DOHH2 (cell line): Measurements from ENCODE around the gene PLK4.

Source experiments
- EZH2phosphoT487 ChIP-seq: fragments of 200-600 bp; sonication (generic); IDR thresholded peaks from 2 replicates; pipeline ENCODE4 v1.6.1; 2017; ENCODE audit warnings: borderline replicate concordance, mild to moderate bottlenecking, antibody characterized with exemption, low read length, moderate library complexity, mixed read lengths
- TF ChIP-seq, protein P1 (sequence below): fragments of 200-600 bp; sonication (generic); IDR thresholded peaks from one replicate; pipeline ENCODE4 v1.5.1; 2014; ENCODE audit warnings: antibody characterized with exemption, mild to moderate bottlenecking, low read depth, low read length; ENCODE audit not compliant: poor library complexity, severe bottlenecking

DNA sequence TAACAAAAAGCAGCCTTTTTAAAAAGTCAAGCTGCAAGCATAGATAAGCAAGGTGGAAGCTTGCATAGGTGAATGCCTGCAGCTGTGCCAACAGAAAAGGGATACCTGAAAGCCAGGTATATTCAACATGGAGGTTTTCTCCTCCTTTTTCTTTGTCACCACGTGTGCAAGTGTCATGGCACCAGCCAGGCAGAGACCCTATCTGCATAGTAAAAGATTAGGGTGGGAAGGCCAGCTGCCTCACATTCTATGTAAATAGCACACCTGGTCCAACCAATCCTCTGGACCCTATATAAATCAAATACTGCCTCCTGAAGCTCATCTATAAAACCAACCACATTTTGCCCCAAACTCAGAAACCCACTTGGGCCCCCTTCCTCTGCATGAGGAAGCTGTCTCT is 28.0 kb upstream of the PLK4 start:
- TF ChIP-seq, protein P1, sequence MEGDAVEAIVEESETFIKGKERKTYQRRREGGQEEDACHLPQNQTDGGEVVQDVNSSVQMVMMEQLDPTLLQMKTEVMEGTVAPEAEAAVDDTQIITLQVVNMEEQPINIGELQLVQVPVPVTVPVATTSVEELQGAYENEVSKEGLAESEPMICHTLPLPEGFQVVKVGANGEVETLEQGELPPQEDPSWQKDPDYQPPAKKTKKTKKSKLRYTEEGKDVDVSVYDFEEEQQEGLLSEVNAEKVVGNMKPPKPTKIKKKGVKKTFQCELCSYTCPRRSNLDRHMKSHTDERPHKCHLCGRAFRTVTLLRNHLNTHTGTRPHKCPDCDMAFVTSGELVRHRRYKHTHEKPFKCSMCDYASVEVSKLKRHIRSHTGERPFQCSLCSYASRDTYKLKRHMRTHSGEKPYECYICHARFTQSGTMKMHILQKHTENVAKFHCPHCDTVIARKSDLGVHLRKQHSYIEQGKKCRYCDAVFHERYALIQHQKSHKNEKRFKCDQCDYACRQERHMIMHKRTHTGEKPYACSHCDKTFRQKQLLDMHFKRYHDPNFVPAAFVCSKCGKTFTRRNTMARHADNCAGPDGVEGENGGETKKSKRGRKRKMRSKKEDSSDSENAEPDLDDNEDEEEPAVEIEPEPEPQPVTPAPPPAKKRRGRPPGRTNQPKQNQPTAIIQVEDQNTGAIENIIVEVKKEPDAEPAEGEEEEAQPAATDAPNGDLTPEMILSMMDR, result no peak
- no peak for TF ChIP-seq EZH2phosphoT487
